ENCODE data around the gene ZFPM1. TPM values are rescaled to one million over a fixed set of nuclear protein-coding genes. Genes with fewer than 3 reads are reported as not detected.

The ZFPM1 gene
- total and polyA plus RNA-seq, 2 of the 8 experiments (the other 6 are each of a cell fraction or from before 2014, with no cell fraction given) = 0.74 to 4.8 TPM

GRCh38 chr16:88423448-88423850, 29.6 kb upstream of the ZFPM1 start (continued):
- no peak for TF ChIP-seq CHD1 (IDR thresholded peaks at IDR 0.05; ENCODE audit: low read depth, low read length)
- no peak for TF ChIP-seq SIN3A (conservative IDR thresholded peaks at IDR 0.05 in 1 of 2, IDR thresholded peaks at IDR 0.05 in 1 of 2; ENCODE audit: low read depth in 1 of 2, low read length in 2 of 2)
- no peak for TF ChIP-seq GABPA (IDR thresholded peaks at IDR 0.05; ENCODE audit: borderline replicate concordance, insufficient read depth, low read length)
- TF ChIP-seq POLR2A (IDR thresholded peaks at IDR 0.05; ENCODE audit: control extremely low read depth in 1 of 2, low read depth in 2 of 2, low read length in 2 of 2) = no peak
- TF ChIP-seq NANOG (IDR thresholded peaks at IDR 0.05; ENCODE audit: insufficient read depth, low read depth, low read length, poor library complexity, severe bottlenecking) = no peak
- TF ChIP-seq RXRA (IDR thresholded peaks at IDR 0.05; ENCODE audit: insufficient read depth, low read depth, low read length) = no peak
- no peak for TF ChIP-seq ATF3 (IDR thresholded peaks at IDR 0.05; ENCODE audit: insufficient read depth, low read depth, low read length)
- TF ChIP-seq EZH2 (IDR thresholded peaks at IDR 0.05; ENCODE audit: low read depth, low read length, severe bottlenecking) = no peak
